ENCODE measurements around the gene CYSLTR2.

GRCh38 chr13:48687249-48687648 lies 33.5 kb downstream of the CYSLTR2 start:
- TF ChIP-seq, protein P1, sequence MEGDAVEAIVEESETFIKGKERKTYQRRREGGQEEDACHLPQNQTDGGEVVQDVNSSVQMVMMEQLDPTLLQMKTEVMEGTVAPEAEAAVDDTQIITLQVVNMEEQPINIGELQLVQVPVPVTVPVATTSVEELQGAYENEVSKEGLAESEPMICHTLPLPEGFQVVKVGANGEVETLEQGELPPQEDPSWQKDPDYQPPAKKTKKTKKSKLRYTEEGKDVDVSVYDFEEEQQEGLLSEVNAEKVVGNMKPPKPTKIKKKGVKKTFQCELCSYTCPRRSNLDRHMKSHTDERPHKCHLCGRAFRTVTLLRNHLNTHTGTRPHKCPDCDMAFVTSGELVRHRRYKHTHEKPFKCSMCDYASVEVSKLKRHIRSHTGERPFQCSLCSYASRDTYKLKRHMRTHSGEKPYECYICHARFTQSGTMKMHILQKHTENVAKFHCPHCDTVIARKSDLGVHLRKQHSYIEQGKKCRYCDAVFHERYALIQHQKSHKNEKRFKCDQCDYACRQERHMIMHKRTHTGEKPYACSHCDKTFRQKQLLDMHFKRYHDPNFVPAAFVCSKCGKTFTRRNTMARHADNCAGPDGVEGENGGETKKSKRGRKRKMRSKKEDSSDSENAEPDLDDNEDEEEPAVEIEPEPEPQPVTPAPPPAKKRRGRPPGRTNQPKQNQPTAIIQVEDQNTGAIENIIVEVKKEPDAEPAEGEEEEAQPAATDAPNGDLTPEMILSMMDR (IDR thresholded peaks at IDR 0.05; ENCODE audit: insufficient read depth, low read depth, low read length), result no peak
- TF ChIP-seq EZH2 (IDR thresholded peaks at IDR 0.05; ENCODE audit: insufficient read depth, low read length), result no peak
